ENCODE results near the gene UGT1A8.

DNA sequence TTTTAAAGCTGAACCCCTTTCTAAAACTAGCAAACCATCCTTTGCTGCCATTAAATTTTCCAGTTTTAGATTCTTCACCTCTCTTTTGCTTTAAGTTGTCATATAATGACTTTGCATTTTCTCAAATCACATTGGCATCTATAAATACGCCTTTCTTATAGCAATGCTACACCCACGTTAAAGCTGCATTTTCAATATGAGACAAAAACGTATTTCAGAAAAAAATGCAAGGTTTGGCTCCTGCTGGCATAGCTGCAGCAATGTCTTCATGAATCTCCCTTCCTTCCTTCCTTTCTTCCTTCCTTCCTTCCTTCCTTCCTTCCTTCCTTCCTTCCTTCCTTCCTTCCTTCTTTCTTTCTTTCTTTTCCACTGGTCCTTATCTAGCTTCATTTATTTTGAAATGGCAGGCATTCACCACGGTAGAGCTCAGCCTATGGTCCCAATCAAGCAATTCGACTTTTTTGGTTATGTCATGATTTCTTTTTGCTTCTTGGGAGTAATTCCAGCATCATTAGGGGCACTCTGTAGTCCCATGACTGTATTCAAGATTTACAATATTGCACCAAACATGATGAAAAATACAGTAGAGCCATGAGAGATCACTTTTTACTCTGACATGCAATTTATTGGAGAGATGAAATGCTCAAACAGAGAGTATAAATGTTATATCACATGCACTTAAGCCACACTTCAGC, 10.0 kb downstream of the UGT1A8 start:
- TF ChIP-seq, protein P1, sequence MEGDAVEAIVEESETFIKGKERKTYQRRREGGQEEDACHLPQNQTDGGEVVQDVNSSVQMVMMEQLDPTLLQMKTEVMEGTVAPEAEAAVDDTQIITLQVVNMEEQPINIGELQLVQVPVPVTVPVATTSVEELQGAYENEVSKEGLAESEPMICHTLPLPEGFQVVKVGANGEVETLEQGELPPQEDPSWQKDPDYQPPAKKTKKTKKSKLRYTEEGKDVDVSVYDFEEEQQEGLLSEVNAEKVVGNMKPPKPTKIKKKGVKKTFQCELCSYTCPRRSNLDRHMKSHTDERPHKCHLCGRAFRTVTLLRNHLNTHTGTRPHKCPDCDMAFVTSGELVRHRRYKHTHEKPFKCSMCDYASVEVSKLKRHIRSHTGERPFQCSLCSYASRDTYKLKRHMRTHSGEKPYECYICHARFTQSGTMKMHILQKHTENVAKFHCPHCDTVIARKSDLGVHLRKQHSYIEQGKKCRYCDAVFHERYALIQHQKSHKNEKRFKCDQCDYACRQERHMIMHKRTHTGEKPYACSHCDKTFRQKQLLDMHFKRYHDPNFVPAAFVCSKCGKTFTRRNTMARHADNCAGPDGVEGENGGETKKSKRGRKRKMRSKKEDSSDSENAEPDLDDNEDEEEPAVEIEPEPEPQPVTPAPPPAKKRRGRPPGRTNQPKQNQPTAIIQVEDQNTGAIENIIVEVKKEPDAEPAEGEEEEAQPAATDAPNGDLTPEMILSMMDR (IDR thresholded peaks at IDR 0.05; ENCODE audit: low read length) = no peak
- no peak for TF ChIP-seq EZH2 (IDR thresholded peaks at IDR 0.05; ENCODE audit: borderline replicate concordance, low read length)
